Testis (tissue), 3 donors: Measurements from ENCODE around the gene S100A5. TPM values are rescaled to one million over a fixed set of nuclear protein-coding genes. Genes with fewer than 3 reads are reported as not detected.

ENCODE experiments used
- DNase-seq: peaks from one replicate; pipeline ENCODE4 v3.0.0-alpha.2; 2019
- H3K27ac ChIP-seq, 2 donors: fragments of 200-600 bp; sonication (generic); one replicate each; pipeline ENCODE4 v1.5.1; 2019
- H3K27me3 ChIP-seq: fragments of 200-600 bp; sonication (generic); one replicate; pipeline ENCODE4 v1.5.1; 2019
- H3K36me3 ChIP-seq: fragments of 200-600 bp; sonication (generic); one replicate; pipeline ENCODE4 v1.5.1; 2017; ENCODE audit warnings: low read depth; ENCODE audit errors: missing control alignments
- H3K4me1 ChIP-seq: fragments of 200-600 bp; sonication (generic); one replicate; pipeline ENCODE4 v1.5.1; 2019
- H3K4me3 ChIP-seq, 2 donors: fragments of 200-600 bp; sonication (generic); one replicate each; pipeline ENCODE4 v1.5.1; 2017 to 2019
- H3K9me3 ChIP-seq: fragments of 200-600 bp; sonication (generic); one replicate; pipeline ENCODE4 v1.5.1; 2017
- POLR2A ChIP-seq: fragments of 450-650 bp; IDR thresholded peaks from one replicate; pipeline ENCODE4 v1.6.1; 2017; ENCODE audit warnings: antibody characterized with exemption, mild to moderate bottlenecking, moderate library complexity
- WGBS, 2 donors: methylation state at CpG; one replicate each; pipeline ENCODE4 v1.1.5; 2018; 5-methylcytosine and 5-hydroxymethylcytosine counted together
- intact Hi-C: fragments of 100-400 bp; cut with DNase I; formaldehyde crosslinking; loops from one replicate; pipeline ENCODE4 v1.15.1; 2023; ENCODE audit warnings: low total_unique reads
- polyA plus RNA-seq: library from polyadenylated mRNA; stranded (reverse); fragments of 350-450 nt; fragmentation: Illumina TruSeq; extraction: RNeasy Lipid Tissue Mini Kit (QIAGEN cat#74804); gene quantifications from one replicate; pipeline ENCODE4 v1.2.3, GENCODE V29; 2014; ENCODE audit warnings: low read depth, low replicate concordance; ENCODE audit not compliant: insufficient read depth
- total RNA-seq, 2 donors: library from RNA; depleted of rRNA; stranded (reverse); fragments of >200 nt; gene quantifications; one replicate each; pipeline ENCODE4 v1.2.3, GENCODE V29; 2016
- TF ChIP-seq, protein P1 (sequence below), 3 experiments: fragments of 450-650 bp in 2 of 3; fragments of 200-600 bp in 1 of 3; sonication (generic) in 1 of 3; IDR thresholded peaks; one replicate each; pipeline ENCODE4 v1.5.1; 2016 to 2019; ENCODE audit warnings: antibody characterized with exemption in 3 of 3, mild to moderate bottlenecking in 2 of 3, moderate library complexity in 1 of 3

The S100A5 gene
- total and polyA plus RNA-seq, 3 donors from 2014 or later = 1.3 TPM; not detected in 2

DNA sequence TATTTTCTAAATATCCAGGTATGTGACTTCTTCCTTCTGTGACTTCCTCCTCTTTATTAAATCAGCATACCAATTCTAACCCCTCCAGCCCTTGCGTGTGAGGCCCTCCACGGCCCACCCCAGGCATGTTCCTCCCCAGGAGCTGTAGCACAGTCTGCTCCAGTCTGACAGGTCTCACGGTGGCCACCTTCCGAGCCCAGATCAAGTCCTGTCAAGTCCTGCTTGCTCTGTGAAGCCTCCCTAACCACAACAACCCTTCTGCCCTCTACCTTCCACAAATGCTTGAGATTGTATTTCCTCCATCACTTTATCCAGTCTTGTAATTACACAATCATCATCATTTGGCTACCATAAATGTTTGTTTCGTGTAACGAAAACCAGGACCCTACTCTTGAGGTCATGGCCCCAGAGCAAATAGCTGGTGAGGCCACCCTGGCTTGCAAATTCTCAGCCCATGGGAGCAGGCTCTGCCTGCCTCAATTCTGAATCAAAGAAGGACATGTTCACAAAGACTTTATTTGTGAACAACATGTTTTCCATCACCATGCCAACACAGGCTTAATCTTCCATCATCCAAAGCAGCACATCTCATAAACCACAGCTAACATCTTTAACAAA is 47.3 kb downstream of the S100A5 start:
- intact Hi-C loops = loop anchor here (10.0 kb wide), 1 partner anchor 139 kb away; the partner anchor contains the start of gene S100A9
- WGBS, 2 donors = 81 to 82% methylated on average over 6 of the region's 6 CpGs
- Histone ChIP-seq H3K9me3 (no peaks in the 10 kb centered on the region), H3K27me3 (no peaks in the 10 kb centered on the region), H3K36me3 (no peaks in the 10 kb centered on the region), H3K4me1 (no peaks in the 10 kb centered on the region), H3K4me3 (no peak overlapping the region), H3K27ac (no peak overlapping the region)
- DNase-seq = no peak
- TF ChIP-seq, protein P1, sequence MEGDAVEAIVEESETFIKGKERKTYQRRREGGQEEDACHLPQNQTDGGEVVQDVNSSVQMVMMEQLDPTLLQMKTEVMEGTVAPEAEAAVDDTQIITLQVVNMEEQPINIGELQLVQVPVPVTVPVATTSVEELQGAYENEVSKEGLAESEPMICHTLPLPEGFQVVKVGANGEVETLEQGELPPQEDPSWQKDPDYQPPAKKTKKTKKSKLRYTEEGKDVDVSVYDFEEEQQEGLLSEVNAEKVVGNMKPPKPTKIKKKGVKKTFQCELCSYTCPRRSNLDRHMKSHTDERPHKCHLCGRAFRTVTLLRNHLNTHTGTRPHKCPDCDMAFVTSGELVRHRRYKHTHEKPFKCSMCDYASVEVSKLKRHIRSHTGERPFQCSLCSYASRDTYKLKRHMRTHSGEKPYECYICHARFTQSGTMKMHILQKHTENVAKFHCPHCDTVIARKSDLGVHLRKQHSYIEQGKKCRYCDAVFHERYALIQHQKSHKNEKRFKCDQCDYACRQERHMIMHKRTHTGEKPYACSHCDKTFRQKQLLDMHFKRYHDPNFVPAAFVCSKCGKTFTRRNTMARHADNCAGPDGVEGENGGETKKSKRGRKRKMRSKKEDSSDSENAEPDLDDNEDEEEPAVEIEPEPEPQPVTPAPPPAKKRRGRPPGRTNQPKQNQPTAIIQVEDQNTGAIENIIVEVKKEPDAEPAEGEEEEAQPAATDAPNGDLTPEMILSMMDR (IDR thresholded peaks at IDR 0.05) = no peak
- no peak for TF ChIP-seq POLR2A

DNA sequence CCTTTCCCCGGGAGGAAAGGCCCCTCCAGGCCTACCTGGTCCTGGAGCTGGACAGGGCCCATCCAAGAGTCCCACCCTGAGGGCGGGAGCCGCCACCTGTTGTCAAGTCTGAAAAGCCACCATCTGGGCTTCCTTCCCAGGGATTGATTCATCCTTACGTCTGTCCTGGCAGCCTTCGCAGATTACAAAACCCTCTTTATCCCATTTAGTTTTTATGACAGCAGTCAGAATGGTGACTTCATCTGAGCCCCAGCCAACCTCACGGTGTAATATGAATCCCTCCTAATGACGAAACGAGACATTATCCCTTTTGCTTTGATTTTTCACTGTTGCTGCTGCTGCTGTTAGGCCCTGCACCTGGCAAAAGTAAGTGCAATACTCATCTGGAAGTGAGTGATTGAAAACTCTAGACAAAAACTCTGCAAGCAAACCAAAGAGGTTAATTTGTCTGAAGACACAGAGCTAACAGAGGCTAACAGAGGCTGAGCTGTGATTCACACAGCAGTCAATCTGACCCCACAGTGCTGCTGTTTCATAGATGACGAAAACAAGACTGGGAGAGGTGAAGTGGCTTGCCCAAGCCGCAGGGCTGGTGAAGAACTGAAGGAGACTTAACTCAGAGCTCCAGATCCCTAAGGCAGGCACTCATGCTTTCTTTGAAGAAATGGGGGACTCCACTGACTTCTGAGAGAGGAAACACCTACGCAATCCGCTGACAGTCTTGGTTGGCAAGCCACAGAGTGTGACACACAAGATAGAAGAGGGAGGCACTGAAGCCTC is 50.3 kb downstream of the S100A5 start:
- H3K9me3 ChIP-seq = no peaks in the 10 kb centered on the region
- DNase-seq = peak; percentile 25
- H3K36me3 ChIP-seq = no peaks in the 10 kb centered on the region
- WGBS, 2 donors = 69 to 71% methylated on average over 12 of the region's 12 CpGs
- H3K4me1 ChIP-seq = no peaks in the 10 kb centered on the region
- no peak overlapping the region for H3K4me3 ChIP-seq
- intact Hi-C loops = loop anchor here (10.0 kb wide), 1 partner anchor 136 kb away; the partner anchor contains the start of gene S100A9
- TF ChIP-seq, protein P1 (IDR thresholded peaks at IDR 0.05) = no peak
- no peak for TF ChIP-seq POLR2A
- no peak overlapping the region for H3K27ac ChIP-seq
- H3K27me3 ChIP-seq = no peaks in the 10 kb centered on the region

DNA sequence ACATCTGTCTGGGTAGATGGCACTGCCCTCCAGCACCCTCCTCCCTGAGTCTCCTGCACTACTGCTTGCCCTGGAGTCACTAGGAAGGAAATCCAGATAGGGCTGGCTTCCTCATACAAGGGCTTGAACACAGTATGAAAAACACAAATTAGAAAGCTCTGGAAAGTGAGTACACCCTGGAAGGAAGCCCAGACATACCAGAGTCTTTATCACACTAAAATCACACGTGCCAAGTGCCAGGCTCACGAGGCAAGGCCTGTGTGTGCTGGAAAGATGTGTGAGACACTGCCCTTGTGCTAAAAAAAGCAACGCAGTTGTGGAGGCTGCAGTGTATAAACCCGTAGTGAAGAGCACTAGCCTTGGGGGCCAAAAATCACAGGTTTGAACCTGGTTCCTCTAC is 52.0 kb downstream of the S100A5 start:
- H3K4me3 ChIP-seq = no peak overlapping the region
- DNase-seq = peak; percentile 60
- H3K9me3 ChIP-seq = no peaks in the 10 kb centered on the region
- WGBS, 2 donors = 35 to 48% methylated on average over 4 of the region's 4 CpGs
- no peaks in the 10 kb centered on the region for H3K36me3 ChIP-seq
- H3K27me3 ChIP-seq = no peaks in the 10 kb centered on the region
- intact Hi-C loops = no loop called here
- no peak for TF ChIP-seq POLR2A
- TF ChIP-seq, protein P1 (IDR thresholded peaks at IDR 0.05) = no peak
- no peak overlapping the region for H3K27ac ChIP-seq
- H3K4me1 ChIP-seq = no peaks in the 10 kb centered on the region

DNA sequence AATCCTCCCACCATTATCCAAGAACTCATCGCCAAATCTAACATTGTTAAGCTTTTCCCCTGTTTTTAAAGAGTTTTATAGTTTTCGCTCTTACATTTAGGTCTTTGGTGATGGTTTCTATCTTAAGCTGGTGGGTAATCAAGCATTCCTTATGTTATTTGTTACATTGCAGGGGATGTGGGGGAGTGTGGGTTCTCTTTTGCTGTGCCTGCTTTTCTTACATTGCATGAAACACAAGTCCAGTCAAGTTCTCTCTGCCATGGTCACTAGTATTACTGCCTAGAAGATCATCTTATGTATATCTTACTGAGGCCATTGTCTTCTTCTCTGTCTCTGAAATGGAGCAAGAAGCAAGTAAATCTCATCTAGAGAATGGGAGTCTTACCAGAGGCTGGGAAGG is 53.0 kb downstream of the S100A5 start:
- no peaks in the 10 kb centered on the region for H3K36me3 ChIP-seq
- no peak overlapping the region for H3K4me3 ChIP-seq
- no peak overlapping the region for H3K27ac ChIP-seq
- no peaks in the 10 kb centered on the region for H3K27me3 ChIP-seq
- no peaks in the 10 kb centered on the region for H3K9me3 ChIP-seq
- intact Hi-C loops = no loop called here
- 69 to 88% methylated on average over 2 of the region's 2 CpGs for WGBS, 2 donors
- no peak for DNase-seq
- TF ChIP-seq POLR2A = no peak
- TF ChIP-seq, protein P1 (IDR thresholded peaks at IDR 0.05) = no peak
- H3K4me1 ChIP-seq = no peaks in the 10 kb centered on the region

Other genes with a start within 250 kb of the S100A5 start
- not detected for gene PGLYRP3, start 228.0 kb downstream of the S100A5 start, total RNA-seq
- 0.28 TPM for gene PGLYRP3, start 228.0 kb downstream of the S100A5 start, polyA plus RNA-seq
- gene PGLYRP4, start 192.1 kb downstream of the S100A5 start, total RNA-seq = under 1 TPM in 1 of 2 donors, not detected in 1; 0.12 TPM
- gene PGLYRP4, start 192.1 kb downstream of the S100A5 start, polyA plus RNA-seq = 0.17 TPM
- gene S100A9, start 183.1 kb downstream of the S100A5 start, total RNA-seq = 10 to 100 TPM in 1 of 2 donors, 1 to 10 TPM in 1; 4.6 to 10.7 TPM
- gene S100A9, start 183.1 kb downstream of the S100A5 start, polyA plus RNA-seq = 36.6 TPM
- gene S100A12, start 165.3 kb downstream of the S100A5 start, total RNA-seq = not detected
- gene S100A12, start 165.3 kb downstream of the S100A5 start, polyA plus RNA-seq = not detected
- 1 to 10 TPM; 1.3 to 3.0 TPM for gene S100A8, start 149.9 kb downstream of the S100A5 start, total RNA-seq
- 20.3 TPM for gene S100A8, start 149.9 kb downstream of the S100A5 start, polyA plus RNA-seq
- gene S100A7A, start 124.4 kb downstream of the S100A5 start, total RNA-seq = not detected
- not detected for gene S100A7A, start 124.4 kb downstream of the S100A5 start, polyA plus RNA-seq
- gene S100A7, start 80.3 kb downstream of the S100A5 start, total RNA-seq = not detected
- not detected for gene S100A7, start 80.3 kb downstream of the S100A5 start, polyA plus RNA-seq
- 10 to 100 TPM; 30.9 to 57.4 TPM for gene S100A6, start 4.9 kb downstream of the S100A5 start, total RNA-seq
- 372 TPM for gene S100A6, start 4.9 kb downstream of the S100A5 start, polyA plus RNA-seq
- 10 to 100 TPM; 15.8 to 23.8 TPM for gene S100A4, start 4.9 kb upstream of the S100A5 start, total RNA-seq
- 146 TPM for gene S100A4, start 4.9 kb upstream of the S100A5 start, polyA plus RNA-seq
- not detected for gene S100A3, start 8.3 kb upstream of the S100A5 start, total RNA-seq
- 0.67 TPM for gene S100A3, start 8.3 kb upstream of the S100A5 start, polyA plus RNA-seq
- gene S100A2, start 24.9 kb upstream of the S100A5 start, total RNA-seq = 1 to 10 TPM; 1.9 to 9.6 TPM
- 1.9 TPM for gene S100A2, start 24.9 kb upstream of the S100A5 start, polyA plus RNA-seq
- 100 to 1,000 TPM; 158 to 171 TPM for gene S100A16, start 72.2 kb upstream of the S100A5 start, total RNA-seq
- 126 TPM for gene S100A16, start 72.2 kb upstream of the S100A5 start, polyA plus RNA-seq
- gene S100A14, start 75.4 kb upstream of the S100A5 start, total RNA-seq = not detected
- 1.6 TPM for gene S100A14, start 75.4 kb upstream of the S100A5 start, polyA plus RNA-seq
- 10 to 100 TPM; 54.2 to 78.2 TPM for gene S100A13, start 86.6 kb upstream of the S100A5 start, total RNA-seq
- gene S100A13, start 86.6 kb upstream of the S100A5 start, polyA plus RNA-seq = 90.9 TPM
- 10 to 100 TPM in 1 of 2 donors, 1 to 10 TPM in 1; 8.2 to 24.0 TPM for gene S100A1, start 87.5 kb upstream of the S100A5 start, total RNA-seq
- gene S100A1, start 87.5 kb upstream of the S100A5 start, polyA plus RNA-seq = 29.8 TPM
- 10 to 100 TPM; 86.1 to 87.8 TPM for gene CHTOP, start 93.1 kb upstream of the S100A5 start, total RNA-seq
- gene CHTOP, start 93.1 kb upstream of the S100A5 start, polyA plus RNA-seq = 101 TPM
- gene SNAPIN, start 117.8 kb upstream of the S100A5 start, total RNA-seq = 10 to 100 TPM; 57.4 to 61.7 TPM
- gene SNAPIN, start 117.8 kb upstream of the S100A5 start, polyA plus RNA-seq = 48.9 TPM
- 100 to 1,000 TPM; 150 to 153 TPM for gene ILF2, start 130.1 kb upstream of the S100A5 start, total RNA-seq
- 295 TPM for gene ILF2, start 130.1 kb upstream of the S100A5 start, polyA plus RNA-seq
- gene NPR1, start 137.8 kb upstream of the S100A5 start, total RNA-seq = 1 to 10 TPM; 2.5 to 4.3 TPM
- 10.7 TPM for gene NPR1, start 137.8 kb upstream of the S100A5 start, polyA plus RNA-seq
- gene INTS3, start 187.1 kb upstream of the S100A5 start, total RNA-seq = 100 to 1,000 TPM; 113 to 121 TPM
- 66.1 TPM for gene INTS3, start 187.1 kb upstream of the S100A5 start, polyA plus RNA-seq
- gene SLC27A3, start 234.5 kb upstream of the S100A5 start, total RNA-seq = 10 to 100 TPM; 38.5 to 54.9 TPM
- 83.3 TPM for gene SLC27A3, start 234.5 kb upstream of the S100A5 start, polyA plus RNA-seq